ENCODE data around the gene RPUSD1. TPM values are rescaled to one million over a fixed set of nuclear protein-coding genes. Genes with fewer than 3 reads are reported as not detected.

RPUSD1 gene
- total and polyA plus RNA-seq, 2 experiments from 2014 or later = 27.6 to 37.8 TPM

DNA sequence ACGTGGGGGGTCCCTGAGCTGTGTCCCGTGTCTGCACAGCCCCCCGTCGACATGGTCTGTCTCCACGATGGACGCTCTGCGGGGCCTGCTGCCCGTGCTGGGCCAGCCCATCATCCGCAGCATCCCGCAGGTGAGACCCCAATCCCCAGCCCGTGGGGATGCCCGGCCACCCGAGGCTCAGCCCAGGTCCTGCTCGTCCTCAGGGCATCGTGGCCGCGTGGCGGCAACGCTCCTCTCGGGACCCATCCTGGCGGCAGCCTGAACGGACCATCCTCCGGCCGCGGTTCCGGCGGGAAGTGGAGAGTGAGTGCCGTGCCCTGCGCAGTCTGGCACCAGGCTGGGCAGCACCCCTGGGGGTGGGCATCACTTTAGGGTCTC, 22.7 kb downstream of the RPUSD1 start:
- Histone ChIP-seq H3K36me3 (replicated peaks; ENCODE audit: insufficient read depth, low read depth) (no peaks in the 10 kb centered on the region), H3K79me2 (no peaks in the 10 kb centered on the region), H3K27me3 (no peaks in the 10 kb centered on the region), H3K4me3 (no peak overlapping the region), H3K9me3 (ENCODE audit: low read depth) (no peaks in the 10 kb centered on the region), H3K27ac (no peak overlapping the region), H4K20me1 (ENCODE audit: insufficient read depth, poor library complexity, severe bottlenecking) (no peaks in the 10 kb centered on the region), H2AFZ (no peak overlapping the region), H3K4me1 (ENCODE audit: insufficient read depth) (peaks cover 4% of the 10 kb centered on the region), H3K9me2 (replicated peaks; ENCODE audit: insufficient read depth) (no peaks in the 10 kb centered on the region), H3K4me2 (no peak overlapping the region)
- no peak for TF ChIP-seq EZH2phosphoT487 (IDR thresholded peaks at IDR 0.05; ENCODE audit: low read depth, severe bottlenecking, unreplicated experiment)
- TF ChIP-seq CTCF (IDR thresholded peaks at IDR 0.05; ENCODE audit: poor library complexity) = no peak
- TF ChIP-seq EZH2 (IDR thresholded peaks at IDR 0.05; ENCODE audit: borderline replicate concordance) = no peak
- DNase-seq (ENCODE audit: low spot score) = no peak
- 94% methylated on average over 29 of the region's 29 CpGs for WGBS (ENCODE audit: low lambda C conversion rate, missing lambda C conversion rate)

DNA sequence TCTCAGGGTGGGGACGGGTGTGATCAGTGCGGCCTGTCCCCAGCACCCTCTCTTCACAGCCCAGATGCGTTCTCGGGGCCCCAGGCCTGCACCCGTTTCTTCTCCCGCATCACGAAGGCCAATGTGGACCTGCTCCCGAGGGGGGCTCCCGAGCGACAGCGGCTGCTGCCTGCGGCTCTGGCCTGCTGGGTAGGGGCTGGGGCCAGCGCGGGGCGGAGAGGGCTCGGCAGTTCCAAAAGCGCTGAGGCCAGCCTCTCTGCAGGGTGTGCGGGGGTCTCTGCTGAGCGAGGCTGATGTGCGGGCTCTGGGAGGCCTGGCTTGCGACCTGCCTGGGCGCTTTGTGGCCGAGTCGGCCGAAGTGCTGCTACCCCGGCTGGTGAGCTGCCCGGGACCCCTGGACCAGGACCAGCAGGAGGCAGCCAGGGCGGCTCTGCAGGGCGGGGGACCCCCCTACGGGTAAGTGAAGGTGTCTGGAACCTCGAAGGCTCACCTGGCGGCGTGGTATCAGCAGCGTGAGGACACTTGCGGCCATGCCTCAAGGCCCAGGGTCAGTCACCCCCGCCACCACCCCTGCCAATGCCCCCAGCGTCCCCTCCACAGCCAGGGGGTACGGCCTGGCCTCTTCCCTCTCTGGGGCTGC, 23.2 kb downstream of the RPUSD1 start:
- no peak for DNase-seq (ENCODE audit: low spot score)
- Histone ChIP-seq H3K27ac (no peak overlapping the region), H3K4me3 (no peak overlapping the region), H3K36me3 (replicated peaks; ENCODE audit: insufficient read depth, low read depth) (no peaks in the 10 kb centered on the region), H3K9me2 (replicated peaks; ENCODE audit: insufficient read depth) (no peaks in the 10 kb centered on the region), H3K4me1 (ENCODE audit: insufficient read depth) (peaks cover 7% of the 10 kb centered on the region), H3K79me2 (no peaks in the 10 kb centered on the region), H3K9me3 (ENCODE audit: low read depth) (no peaks in the 10 kb centered on the region), H2AFZ (no peak overlapping the region), H3K27me3 (no peaks in the 10 kb centered on the region), H3K4me2 (no peak overlapping the region), H4K20me1 (ENCODE audit: insufficient read depth, poor library complexity, severe bottlenecking) (no peaks in the 10 kb centered on the region)
- WGBS (ENCODE audit: low lambda C conversion rate, missing lambda C conversion rate) = 92% methylated on average over 32 of the region's 38 CpGs
- TF ChIP-seq CTCF (IDR thresholded peaks at IDR 0.05; ENCODE audit: poor library complexity) (no peak), EZH2phosphoT487 (IDR thresholded peaks at IDR 0.05; ENCODE audit: low read depth, severe bottlenecking, unreplicated experiment) (no peak), EZH2 (IDR thresholded peaks at IDR 0.05; ENCODE audit: borderline replicate concordance) (no peak)

DNA sequence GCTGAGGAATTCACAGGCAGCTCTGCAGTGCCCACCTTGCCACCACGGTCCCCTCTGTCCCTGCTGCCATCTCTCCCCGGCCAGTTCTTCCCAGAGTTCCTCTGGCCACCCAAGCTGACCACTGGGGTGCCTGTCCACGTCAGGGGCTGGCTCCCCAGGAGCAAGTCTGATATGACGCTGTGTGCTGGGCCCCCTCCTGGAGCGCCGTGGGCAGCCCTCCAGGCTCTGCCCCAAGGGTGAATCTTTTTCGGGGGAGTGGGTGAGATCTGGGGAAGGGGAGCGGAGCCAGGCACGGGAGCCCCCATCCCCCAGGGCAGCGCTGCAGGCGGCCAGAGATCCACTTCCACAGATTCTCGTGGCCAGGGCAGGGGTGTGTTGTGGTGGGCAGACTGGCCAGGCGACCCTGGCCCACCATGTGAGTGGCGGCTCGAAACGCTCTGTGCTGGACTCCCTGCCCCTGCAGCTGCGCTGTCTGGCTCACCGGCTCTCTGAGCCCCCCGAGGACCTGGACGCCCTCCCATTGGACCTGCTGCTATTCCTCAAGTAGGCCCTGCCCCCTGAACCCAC, 23.9 kb downstream of the RPUSD1 start:
- Histone ChIP-seq H3K4me1 (ENCODE audit: insufficient read depth) (peaks cover 7% of the 10 kb centered on the region), H3K9me2 (replicated peaks; ENCODE audit: insufficient read depth) (no peaks in the 10 kb centered on the region), H3K27me3 (no peaks in the 10 kb centered on the region), H3K4me2 (no peak overlapping the region), H3K4me3 (no peak overlapping the region), H3K27ac (no peak overlapping the region), H4K20me1 (ENCODE audit: insufficient read depth, poor library complexity, severe bottlenecking) (no peaks in the 10 kb centered on the region), H3K79me2 (no peaks in the 10 kb centered on the region), H3K36me3 (replicated peaks; ENCODE audit: insufficient read depth, low read depth) (no peaks in the 10 kb centered on the region), H3K9me3 (ENCODE audit: low read depth) (no peaks in the 10 kb centered on the region), H2AFZ (no peak overlapping the region)
- no peak for DNase-seq (ENCODE audit: low spot score)
- no peak for TF ChIP-seq EZH2 (IDR thresholded peaks at IDR 0.05; ENCODE audit: borderline replicate concordance)
- no peak for TF ChIP-seq EZH2phosphoT487 (IDR thresholded peaks at IDR 0.05; ENCODE audit: low read depth, severe bottlenecking, unreplicated experiment)
- no peak for TF ChIP-seq CTCF (IDR thresholded peaks at IDR 0.05; ENCODE audit: poor library complexity)
- 91% methylated on average over 17 of the region's 20 CpGs for WGBS (ENCODE audit: low lambda C conversion rate, missing lambda C conversion rate)
